GM21529 (cell line): Measurements from ENCODE around the gene EXOC3L1.

Source experiments
- ATAC-seq: cut with Tn5 transposase; IDR thresholded peaks from one replicate; pipeline ENCODE4 v1.9.1; 2021; ENCODE audit not compliant: unreplicated experiment

The EXOC3L1 gene, protein sequence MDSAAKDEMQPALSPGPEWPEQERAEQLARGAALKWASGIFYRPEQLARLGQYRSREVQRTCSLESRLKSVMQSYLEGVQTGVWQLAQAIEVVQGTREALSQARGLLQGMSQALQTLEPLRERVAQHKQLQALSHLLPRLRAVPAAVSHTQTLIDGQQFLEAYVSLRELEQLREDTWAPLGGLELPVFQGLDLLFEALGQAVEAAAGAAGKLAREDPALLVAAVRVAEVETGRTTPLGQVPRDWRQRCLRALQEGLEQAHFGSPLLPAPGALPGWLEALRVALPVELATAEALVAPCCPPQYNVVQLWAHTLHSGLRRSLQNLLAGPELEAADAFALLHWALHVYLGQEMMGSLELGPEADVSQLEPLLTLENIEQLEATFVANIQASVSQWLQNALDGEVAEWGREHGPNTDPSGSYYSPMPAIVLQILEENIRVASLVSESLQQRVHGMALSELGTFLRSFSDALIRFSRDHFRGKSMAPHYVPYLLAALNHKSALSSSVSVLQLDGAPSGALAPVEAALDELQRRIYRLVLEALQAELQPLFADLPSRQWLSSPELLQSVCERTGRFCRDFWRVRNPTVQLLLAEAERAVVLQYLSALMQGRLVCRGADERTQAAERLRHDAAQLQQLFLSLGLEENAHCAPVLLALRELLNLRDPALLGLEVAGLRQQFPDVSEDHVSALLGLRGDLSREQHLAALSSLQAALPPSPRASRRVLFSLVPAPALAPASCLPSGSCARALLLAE

DNA sequence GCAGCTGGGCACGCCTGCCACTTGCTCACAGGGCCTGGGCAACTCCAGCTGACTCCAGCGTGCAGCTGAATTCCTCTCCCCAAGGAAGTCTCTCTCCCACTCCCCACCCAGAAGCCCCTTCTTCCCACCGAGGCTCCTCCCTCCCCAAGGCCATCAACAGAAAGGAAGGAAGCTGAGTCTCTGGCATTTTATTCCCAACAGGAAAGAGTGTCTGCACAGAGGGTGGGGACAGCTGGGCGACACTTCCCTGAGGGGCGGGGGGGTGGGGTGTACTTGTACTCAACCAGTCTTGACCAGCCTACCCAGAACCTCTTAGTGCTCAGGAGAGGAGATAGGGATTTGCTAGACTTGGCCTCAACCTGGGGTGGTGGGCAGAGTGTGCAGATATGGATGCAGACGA is at the start of gene EXOC3L1:
EXOC3L1 (minus strand) TSS at position 96 of the 400 bp plus-strand sequence. CDS start 460 bp downstream, outside the sequence.
- ATAC-seq, result no peak

DNA sequence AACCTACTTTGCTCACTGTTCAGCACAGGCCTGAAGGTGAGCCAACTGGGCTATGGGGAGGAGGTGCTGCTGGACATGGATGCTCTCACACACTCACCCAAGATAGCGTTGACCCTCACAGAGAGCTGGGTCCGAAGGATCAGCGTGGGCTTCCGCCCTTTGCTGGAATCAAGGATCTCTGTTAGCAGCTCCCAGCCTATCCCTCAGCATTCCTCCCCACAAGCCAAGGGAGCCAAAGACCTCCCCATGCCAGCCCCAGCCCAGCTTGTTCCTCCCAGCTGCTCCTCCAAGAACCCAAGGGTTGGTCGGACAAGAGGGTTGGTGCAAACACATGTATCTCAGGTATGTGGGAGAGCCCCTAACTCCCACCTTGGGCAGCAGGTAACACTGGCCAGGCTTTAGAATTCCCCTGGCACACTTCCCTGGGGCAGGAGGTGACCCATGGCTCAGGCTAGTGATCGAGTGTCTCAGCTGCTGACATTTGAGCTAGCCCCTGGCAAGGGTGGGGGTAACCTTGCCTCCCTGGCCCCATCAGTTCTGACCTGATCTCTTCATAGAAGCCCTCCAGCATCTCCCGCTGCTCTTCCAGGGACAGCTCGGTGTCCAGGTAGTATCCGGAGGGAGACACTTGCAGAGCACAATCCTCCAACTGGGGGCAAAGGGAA is 49.0 kb upstream of the EXOC3L1 start:
- no peak for ATAC-seq

DNA sequence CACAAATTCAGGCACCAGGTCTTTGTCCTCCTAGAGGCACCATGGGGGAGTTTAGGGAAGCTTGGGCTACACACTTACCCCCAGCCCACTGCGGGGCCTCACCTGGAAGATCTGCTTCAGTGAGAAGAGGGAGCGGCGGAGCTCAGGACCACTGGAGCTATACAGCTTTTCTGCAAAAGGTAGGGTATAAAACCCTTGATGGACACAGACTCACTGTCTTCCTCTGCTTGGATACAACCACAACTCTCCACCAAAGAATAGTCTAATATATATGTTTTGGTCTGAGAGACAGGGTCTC is 48.3 kb upstream of the EXOC3L1 start:
- ATAC-seq, result no peak

DNA sequence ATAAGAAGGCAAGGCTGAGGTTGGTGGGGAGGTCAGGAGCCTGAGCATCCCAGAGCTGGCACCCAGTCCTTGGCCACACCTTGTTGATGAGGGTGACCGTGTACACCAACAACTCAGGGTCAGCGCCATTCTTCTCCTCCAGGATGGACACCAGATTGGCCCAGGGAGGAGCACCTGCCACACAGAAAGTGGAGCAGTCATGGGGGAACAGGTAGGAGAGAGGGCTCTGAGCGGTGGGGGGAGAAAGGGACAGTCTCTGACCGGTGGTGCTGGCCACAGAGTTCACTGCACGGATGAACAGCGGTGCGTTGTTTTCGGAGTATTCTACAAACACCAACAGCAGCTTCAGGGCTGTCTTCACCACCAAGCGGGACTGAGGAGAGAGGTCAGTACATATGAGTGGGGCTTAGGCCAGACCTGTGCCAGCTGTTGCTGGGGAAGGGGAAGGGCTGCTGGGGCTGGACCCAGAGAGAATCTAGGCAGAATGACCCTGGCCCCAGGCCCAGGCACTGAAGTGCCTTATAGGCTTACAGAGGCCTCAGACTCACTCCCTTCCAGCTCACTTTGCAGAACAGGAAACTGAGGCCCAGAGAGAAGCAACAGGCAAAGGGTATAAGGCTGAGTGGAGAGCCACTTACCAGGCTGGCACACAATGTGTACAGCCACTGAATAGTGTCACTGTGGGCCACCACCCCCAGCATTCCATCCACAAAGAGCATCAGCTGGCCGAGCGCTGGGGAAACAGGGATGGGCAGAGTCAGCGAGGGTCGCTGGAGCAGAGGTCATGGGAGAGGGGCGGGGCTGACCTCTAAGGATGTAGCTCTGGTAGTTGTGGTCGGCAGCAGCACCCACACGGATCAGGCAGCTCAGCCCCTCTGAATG is 47.7 kb upstream of the EXOC3L1 start:
- no peak for ATAC-seq

DNA sequence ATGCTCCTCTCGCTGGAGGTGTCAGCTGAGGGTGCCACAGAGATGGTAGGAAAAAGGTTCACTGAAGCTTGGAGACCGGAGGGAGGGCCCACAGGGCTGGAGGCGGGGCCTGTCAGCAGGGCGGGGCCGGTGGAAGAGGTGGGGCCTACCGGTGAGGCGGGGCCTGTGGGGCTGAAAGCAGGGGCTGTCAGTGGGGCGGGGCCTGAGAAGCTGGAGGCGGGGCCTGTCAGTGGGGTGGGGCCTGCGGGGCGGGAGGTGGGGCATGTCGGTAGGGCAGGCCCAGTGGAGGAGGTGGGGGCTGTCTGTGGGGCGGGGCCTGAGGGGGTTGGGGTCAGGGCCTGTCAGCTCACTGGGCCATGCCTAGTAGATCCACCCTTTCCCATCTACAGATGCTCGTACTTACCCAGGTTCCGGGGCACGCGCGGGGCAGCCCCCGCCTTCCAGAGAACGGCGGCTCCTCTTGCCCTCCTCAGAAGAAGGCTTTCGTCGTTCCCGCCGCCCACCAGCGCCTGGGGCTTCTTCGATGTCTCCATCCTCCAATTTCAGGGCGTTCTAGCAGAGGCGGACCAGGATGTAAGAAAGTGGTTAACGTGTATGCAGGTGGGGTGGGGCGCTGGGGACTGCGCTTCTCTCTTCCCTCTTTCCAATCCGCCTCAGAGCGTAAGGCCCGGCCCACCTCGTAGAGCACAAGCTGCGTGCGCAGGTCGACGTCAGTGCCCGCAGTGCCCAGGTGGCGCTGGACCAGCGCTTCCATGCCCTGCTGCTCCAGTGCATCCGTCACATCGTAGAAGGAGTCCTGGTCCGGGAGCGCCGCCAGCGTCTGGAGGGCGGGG is 46.8 kb upstream of the EXOC3L1 start:
- ATAC-seq, result no peak

DNA sequence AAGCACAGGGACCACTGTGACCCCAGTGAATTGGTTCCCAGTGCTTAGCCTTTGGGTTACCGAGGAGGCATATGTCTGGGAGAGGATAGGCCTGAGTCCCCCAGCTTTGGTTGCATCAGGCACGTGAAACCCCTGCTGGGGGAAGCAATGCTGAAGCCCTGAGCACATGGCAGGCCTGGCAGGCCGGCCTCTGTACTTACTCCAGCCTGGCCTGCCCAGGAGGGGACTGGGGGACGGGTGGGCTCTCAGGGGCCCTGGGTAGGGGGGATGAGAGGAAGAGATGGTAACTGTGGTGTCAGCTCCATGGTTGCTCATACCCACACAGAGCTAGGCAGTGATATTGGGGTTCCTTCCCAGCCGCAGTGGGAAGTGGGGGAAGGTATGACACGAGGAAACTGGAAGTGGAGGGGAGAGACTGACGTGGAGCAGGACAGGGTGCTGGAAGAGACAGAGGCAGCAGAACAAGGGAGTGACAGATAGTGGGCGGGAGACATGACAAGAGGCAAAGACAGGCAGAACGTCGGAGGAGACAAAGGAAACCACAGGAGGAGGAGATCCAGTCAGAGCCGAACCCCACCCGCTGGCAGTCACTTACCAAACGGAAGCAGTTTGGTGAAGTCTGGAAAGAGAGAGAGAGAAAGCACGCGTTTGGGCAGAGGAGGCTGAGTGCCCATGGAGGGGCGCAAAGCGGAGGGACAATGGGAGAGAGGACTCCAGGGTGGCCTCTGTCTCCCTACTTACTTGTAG is 46.1 kb upstream of the EXOC3L1 start:
- ATAC-seq, result no peak

DNA sequence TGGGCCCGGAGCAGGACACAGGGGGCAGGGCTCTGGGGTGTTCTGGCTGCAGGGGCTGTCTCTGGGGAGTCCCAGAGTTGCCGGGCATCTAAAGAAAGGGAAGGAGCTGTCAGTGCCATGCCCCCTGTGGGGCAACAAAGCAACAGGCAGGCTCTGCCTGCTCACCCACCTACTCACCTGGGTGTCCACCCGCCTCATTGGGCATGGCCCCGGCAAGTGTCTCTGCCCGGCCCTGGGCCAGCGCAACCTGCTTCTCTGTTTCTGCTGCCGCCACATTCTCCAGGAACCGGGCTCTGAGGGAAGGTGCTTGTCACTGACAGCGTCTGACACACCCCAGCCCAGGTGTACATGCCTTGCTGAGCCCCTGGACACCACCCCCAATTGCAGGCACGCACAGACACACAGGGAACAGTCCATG is 44.3 kb upstream of the EXOC3L1 start:
- ATAC-seq, result no peak

DNA sequence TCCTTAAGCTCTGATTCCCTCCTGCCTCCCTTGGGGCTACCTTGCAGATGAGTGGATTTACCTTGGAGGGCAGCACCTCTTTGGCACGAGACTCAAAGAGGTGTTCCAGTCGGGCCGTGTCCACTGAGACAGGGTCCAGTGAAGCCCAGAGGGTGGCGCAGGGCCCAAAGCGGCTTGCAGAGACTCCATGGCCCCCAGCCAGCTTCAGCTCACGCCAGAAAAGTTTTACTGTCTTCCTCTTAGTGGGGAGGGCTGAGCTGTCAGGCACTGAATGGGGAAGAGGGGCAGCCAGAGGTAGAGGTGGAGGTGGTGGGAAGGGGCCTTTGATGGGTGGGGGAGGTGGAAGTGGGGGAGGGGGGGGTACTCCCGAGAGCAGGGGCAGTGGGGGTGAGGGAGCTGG is 43.7 kb upstream of the EXOC3L1 start:
- no peak for ATAC-seq

DNA sequence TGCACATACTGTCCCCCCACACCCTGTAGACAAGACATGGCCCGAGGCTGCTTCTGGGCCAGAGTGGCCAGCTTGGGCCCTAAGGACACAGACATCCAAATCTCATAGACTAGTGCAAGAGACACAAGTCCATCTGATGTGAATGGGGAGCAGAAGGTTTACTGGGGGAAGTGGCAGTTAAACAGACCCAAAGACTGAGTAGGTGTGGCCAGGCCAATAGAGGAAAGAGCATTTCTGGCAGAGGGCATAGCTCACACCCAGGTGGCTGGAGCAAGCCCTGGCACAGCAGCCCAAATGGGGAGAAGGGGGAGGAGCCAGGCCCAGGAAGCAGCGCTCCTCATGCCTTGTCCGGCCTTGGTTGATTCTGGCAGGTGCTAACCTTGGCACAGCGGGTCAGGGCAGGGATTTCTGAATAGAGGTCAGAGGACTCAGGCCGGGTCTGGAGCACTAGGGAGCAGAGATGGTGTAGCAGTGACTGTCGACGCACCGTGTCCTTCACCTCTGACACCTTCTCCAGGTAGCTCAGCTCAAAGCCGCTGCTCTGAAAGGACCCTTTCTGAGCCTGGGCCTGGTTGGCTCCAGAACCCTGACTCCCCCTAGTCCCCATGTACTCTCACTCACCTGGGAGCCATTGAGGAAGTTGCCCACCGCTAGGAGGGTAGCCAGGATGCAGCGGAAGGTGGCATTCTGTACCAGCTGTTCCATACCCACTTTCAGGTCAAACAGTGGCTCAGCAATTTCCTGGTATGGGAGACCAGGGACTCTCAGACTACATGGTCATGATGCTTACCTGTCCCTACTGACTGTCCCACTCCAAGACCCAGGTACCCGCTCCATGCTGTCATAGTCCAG is 41.1 kb upstream of the EXOC3L1 start:
- no peak for ATAC-seq

DNA sequence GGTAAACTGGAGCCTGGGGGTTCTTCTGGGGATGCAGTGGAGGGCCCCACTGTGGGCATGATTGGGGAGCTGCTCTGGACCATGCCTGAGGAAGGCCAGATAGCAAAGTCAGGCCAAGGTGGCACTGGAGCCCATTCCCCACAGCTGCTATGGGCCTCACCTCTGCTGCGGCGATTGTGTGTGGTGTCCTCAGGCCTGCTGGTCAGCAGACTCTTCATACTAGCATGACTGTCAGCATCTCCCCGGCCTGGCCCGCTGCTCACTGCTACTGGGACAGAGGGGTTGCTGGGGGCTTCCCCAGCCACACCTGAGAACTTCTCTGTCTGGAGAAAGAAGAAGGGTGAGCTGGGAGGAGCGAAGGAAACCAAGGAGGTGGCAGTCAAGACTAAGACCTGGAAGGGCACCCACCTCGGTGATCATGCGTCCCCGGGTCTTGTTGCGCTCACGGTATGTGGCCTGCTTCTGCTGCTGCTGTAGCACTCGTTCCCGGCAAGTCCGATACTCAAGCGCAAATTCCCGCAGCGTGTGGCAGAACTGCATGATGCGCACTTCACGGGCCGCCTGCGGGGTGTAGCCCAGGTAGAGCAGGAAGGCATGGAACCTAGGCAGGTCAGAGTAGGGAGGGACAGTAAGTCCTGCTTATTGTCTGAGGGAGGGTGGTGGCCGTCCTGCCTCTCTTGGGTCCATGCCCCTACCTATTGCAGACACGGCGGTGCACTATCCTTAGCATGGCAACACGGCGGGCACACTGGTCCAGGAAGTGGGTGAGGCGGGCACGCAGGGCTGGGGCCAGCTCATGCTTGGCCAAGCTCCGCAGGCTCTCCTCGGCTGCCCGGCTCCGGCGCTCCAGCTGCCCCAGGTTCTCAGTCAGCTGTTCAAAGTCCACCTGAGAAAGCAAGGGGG is 40.2 kb upstream of the EXOC3L1 start:
- ATAC-seq, result no peak

DNA sequence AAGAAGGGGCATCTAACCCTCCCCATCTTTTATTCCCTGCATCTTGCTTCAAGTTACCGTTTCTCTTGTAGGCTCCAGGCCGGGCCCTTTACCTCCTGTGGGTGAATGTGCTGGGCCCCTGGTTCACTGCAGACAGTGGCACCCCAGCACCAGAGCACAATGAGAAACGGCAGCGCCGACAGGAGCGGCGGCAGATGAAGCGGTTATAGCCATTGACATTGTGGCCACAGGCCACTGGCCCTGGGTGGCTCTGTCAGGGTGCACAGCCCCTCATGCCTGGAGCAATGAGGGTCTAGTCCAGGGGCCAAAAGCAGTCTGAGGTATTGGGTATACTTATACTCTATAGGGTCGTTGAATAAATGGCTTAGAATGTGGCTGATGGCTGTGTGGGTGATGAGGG is 39.0 kb upstream of the EXOC3L1 start:
- ATAC-seq, result no peak

DNA sequence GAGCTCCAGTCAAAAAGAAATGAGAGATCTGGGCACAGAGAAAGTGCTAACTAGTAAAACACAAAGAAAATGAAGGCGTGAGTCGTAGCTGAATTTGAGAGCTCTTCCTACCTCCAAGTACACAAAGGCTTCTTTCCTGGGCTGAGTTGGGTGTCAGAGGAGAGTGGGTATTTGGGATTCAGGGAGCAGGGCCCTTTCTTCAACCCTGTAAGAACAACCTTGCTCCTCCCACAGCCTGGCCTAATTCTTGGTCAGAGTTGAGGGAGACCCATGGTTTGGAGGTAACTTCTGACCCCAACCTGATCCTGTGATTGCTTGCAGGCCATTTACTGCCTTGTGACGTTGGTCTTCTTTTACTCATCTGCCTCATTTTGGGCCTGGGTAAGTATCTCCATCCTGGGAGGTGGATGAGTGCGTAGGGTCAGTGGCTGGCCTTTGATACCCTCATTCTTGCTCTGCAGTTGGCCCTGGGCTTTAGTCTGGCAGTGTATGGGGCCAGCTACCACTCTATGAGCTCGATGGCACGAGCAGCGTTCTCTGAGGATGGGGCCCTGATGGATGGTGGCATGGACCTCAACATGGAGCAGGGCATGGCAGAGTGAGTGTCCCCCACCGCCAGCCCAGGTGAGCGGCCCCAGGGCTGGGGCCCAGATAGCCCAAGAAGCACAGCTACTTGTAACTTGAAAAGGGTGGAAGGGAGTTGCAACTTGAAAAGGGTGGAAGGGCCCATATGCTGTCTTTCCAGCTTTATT is 38.3 kb upstream of the EXOC3L1 start:
- ATAC-seq, result no peak

DNA sequence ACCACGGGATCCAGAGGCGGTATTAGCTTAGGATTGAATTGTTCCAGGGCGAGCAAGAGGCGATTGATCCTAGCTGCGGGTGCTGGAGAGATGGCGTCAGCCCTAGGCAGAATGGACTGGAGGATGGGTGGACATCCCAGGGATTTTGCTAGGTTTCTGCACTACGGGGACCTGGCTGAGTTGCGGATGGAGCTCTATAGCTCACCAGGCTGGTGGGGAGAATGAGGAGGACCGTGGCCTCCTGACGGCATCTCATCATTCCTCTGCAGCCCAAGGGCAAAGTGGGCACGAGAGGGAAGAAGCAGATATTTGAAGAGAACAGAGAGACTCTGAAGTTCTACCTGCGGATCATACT is 37.6 kb upstream of the EXOC3L1 start:
- no peak for ATAC-seq

DNA sequence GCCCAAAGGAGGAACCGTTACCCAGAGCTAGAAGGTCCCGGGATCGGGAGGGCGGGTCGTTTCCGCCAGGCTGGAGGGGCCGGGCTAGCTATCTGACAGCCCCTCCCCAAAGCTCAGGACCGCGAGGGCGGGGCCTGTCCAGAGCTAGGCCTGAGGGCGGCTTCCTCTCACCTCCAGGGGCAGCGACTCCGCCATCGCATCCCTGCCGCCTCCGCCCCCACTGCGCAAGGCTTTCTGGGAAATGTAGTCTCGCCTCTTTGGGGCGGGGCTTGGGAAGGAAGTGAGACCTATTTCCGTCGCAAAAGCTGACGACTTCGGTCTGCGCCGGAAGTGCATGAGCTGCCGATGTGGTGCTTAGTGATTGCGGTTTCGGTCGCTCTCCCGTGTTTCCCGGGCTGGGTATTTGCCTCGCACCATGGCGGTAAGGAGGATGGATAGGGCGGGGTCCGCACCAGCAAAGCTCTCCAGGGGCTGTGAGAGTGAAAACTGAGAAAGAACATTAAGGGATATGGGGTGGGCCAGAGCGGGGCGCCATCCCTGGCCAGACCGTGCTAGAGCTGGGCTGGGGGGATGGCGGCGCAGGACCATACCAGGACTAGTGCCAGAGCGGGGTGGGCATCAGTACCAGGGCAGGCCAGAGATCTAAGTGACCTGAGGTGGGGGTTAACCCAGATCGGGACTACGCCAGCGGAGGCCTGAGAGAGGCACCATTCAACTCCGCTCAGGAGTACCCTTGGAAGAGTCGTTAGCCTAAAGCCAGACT is 37.0 kb upstream of the EXOC3L1 start, which contains the start of gene TMEM208:
TMEM208 (plus strand) TSS at position 327 of the 763 bp plus-strand sequence; CDS start at position 416, 89 bp downstream.
- peak; percentile 92 for ATAC-seq

DNA sequence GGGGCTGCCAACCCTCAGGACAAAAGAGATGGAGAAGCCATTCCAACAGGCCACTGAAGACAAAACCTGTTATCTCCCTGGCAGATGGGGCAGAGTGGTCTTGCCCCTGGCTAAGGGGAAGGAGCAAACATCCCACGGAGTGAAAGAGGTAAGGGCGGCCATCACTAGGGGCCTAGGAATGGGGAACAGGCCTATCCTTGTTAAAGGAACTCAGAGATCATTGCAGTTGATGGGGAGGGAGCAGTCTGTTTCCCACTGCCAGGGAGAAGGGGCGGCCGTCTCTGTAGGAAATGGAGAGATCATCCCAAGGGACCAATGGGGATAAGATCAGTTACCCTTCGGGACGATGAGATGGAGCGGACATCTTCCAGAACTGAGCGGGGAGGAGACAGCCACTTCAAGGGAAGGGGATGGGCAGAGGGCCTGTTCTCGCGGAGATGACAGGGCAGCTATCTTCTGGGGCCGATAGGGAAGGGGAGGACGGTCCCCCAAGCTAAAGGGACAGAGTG is 36.4 kb upstream of the EXOC3L1 start:
- ATAC-seq, result no peak

DNA sequence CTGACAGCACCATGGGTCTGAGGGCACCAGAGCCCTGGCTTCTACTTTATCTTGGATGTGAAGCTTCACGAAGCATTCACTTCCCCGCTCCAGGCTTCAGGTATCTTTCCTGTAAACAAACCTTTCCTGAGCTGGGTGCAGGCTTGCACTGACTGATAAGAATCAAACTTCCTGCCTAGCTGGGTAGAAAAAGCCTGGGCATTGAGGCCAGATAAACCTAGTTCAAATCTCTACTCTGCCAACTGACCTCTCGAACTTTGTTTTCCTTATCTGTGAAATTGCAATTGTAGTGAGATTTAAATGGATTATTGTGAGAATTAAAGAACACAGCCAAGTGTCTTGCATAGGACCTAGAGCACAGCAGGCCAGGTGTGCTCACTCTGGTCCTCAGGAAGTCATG is 34.1 kb upstream of the EXOC3L1 start:
- ATAC-seq, result no peak
